Subcutaneous adipose tissue (tissue), 4 donors: ENCODE results near the gene ERMN. TPM values are rescaled to one million over a fixed set of nuclear protein-coding genes. Genes with fewer than 3 reads are reported as not detected.

ENCODE experiments used
- total RNA-seq, 4 donors: library from RNA; depleted of rRNA; stranded (reverse); fragments of >200 nt; gene quantifications; one replicate each; pipeline ENCODE4 v1.1.0, GENCODE V29; 2016
- TF ChIP-seq, protein P1 (sequence below): fragments of 450-650 bp; IDR thresholded peaks from one replicate; pipeline ENCODE4 v1.5.1; 2016; ENCODE audit warnings: low read depth, mild to moderate bottlenecking, control low read depth, antibody characterized with exemption, moderate library complexity

The ERMN gene
- total RNA-seq, 4 donors from 2014 or later = 0.16 to 1.9 (median 0.22) TPM; not detected in 1

DNA sequence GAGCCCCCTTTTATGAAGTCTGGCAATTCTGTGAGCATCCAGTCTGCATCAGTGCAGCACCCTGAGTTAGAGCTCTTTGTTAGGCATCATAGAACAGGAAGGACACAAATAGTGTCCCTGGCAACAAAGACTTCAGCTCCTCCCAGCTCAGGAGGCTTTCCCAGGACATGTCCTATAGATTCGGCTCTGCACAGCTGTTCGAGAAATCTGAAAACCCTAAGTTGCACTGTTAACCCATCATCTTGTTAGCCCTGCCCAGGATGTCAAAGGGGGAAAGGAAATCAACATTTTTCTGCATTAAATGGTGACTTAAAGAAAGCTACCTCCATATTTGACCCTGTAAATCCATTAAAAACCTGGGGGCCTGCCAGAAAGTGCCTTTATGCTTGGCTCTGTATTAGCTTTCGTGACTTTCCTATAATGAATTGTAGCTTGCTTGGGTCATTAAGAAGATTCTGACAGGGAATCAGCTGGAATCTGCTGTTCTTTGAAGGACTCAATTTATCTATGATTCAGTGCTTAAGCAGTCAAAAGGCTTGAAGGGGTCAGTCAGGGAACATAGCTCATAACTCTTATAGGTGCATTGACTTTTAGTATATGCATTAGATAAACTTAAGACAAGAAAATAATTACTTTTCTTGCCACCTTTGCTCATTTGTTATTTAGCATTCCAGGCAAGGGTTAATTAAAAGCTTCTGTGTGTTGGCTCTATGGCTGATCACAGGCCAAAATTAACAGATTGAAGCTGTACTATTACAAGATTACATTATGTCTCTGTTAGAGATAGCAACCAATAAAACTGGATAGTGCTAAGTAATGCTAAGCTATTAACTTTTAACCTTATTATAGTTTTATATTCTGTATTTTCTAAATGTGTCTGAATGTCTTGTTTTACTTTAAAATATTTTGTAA, 20.6 kb downstream of the ERMN start:
- TF ChIP-seq, protein P1, sequence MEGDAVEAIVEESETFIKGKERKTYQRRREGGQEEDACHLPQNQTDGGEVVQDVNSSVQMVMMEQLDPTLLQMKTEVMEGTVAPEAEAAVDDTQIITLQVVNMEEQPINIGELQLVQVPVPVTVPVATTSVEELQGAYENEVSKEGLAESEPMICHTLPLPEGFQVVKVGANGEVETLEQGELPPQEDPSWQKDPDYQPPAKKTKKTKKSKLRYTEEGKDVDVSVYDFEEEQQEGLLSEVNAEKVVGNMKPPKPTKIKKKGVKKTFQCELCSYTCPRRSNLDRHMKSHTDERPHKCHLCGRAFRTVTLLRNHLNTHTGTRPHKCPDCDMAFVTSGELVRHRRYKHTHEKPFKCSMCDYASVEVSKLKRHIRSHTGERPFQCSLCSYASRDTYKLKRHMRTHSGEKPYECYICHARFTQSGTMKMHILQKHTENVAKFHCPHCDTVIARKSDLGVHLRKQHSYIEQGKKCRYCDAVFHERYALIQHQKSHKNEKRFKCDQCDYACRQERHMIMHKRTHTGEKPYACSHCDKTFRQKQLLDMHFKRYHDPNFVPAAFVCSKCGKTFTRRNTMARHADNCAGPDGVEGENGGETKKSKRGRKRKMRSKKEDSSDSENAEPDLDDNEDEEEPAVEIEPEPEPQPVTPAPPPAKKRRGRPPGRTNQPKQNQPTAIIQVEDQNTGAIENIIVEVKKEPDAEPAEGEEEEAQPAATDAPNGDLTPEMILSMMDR = no peak

DNA sequence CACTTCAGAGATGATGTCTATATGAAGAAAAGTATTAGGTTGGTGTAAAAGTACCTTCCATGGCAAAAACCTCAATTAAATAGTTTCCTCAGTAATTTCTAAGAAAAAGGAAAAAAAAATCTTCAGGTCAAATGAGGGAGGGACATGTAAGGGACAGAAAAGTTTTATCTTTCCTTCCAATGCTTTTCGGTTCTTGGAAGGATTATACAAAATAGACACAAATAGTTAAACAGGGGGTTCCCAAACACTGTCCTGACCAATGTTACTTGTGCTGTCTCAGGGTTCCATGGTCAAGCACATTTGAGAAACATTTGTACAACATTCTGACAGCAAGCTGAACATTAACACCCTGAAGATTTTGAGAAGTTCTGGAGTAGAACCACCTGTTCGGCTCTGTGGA, 22.0 kb downstream of the ERMN start:
- TF ChIP-seq, protein P1 = no peak

DNA sequence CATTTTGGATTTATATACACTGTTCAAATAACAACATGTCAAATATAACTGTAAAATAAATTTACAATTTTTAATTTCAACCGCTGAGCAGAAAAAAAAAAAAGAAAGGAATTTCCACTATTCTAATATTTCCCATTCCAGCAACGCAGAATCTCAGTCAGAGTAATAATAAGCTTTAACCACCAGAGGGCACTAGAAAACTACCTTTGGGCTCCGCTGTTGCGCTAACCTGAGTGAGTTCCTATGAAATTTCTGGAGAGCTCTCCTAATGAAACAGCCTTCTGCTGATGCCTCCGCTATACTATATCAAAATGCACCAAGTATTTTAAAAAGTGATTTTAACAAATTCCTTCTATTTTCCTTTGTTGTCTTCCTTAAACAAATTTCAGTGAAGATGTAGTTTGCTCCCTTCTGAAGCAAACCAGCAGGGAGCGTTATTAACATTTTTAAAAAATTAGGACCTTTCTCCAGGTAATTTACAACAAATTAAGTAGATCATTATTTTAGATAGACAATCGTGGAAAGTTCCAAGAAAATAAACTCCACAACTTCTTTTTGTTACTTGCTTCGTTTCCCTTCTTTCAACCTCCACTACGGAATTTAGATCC, 23.0 kb downstream of the ERMN start:
- TF ChIP-seq, protein P1 = no peak

DNA sequence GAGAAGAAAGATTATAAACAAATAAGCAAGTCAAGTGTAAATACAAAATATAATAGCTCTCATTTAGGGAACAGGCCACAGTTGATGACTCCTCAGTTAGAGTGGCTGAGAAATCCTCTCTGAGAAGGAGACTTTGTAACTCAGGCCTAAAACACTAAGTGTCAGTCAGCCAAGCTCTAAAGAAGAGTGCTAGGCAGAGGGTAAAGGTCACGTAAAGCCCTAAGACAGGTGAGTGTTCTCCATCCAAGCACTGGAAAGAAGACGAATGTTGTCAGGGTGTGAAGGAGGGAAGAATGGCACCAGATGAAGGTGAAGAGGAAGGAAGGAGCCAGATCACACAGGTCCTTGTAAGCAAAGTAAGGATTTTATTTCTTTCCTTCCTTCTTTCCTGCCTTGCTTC, 24.3 kb downstream of the ERMN start:
- TF ChIP-seq, protein P1 = no peak

DNA sequence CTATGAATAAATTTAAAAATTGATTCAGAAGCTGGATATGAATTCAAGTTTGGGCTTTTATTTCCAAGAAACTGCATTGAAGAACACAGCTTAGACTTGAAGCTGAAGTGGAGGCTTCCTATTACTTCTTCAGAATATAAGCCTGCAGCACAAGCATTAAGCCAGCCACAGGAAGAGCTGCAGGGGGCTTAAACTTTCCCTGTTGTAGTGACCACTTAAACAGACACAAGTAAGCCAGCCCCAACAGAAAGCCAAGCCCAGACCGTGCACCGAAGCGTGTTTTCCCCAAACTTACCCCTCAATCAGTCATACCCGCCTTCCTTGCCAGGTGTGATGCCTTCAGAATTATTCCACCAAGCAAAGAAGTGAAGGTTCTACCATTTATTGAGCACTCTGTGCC, 28.7 kb downstream of the ERMN start:
- TF ChIP-seq, protein P1 = no peak

DNA sequence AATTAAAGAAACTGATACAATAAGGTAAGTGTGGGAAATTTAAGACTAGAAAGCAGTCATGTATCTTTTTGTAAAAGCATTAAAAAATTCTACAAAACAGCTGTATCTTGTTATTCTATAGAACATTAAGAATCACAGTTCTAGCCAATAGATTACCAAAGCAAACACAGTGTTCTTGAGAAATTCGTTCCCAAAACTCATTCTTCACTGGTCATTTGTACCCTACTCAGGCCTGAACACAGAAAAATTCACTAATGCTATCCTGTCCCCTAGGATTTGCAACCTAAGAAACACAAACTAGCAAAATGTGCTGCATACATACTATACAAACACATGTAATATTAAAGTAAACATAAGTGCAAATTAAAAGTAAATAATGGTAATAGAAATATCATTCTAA, 29.1 kb downstream of the ERMN start:
- TF ChIP-seq, protein P1 = no peak

DNA sequence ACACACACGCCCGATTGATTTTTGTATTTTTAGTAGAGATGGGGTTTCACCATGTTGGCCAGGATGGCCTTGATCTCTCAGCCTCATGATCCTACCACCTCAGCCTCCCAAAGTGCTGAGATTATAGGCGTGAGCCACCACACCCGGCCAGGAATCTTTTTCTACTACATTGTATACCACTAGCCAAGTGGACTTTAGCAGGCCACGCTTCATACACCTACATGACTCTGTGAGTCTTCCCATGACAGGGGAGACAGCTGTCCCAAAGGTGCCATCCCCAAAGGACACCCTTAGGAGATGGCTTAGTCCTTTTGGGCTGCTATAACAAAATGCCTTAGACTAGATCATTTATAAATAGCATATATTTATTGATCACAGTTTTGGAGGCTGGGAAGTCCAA, 32.8 kb downstream of the ERMN start:
- TF ChIP-seq, protein P1 = no peak
